ENCODE data around the gene LGALS9. TPM values are rescaled to one million over a fixed set of nuclear protein-coding genes. Genes with fewer than 3 reads are reported as not detected.
"Not testable (repeated sequence)": the region's sequence is repeated elsewhere in the genome, so short reads cannot be mapped to it uniquely, and the experiment has no call there.

The LGALS9 gene
- total and polyA plus RNA-seq, 2 donors (not counting 1 experiment from before 2014, with no cell fraction given): 65.9 to 197 TPM

DNA sequence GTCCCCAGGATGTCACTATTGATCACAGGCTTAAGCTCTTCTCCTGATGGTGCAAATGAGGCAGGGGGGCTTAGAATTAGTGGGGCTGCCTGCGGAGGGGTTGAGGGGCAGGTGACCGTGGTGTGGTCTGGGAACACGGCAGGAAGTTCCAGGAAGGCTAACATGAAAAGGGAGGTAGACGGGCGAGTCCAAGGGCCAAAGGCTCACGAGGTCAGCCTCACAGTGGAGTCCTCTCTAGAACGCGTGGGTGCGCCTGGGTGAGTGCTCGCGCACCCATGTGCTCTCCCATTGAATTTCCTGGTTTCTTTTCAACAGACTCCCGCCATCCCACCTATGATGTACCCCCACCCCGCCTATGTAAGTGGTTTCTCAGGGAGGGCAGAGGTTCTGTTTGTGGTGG, 15.2 kb downstream of the LGALS9 start:
- no peak overlapping the region for H3K27ac Mint-ChIP-seq
- Histone ChIP-seq H3K9me3 (ENCODE audit: control extremely low read depth in 1 of 3, control insufficient read depth in 2 of 3, insufficient read depth in 1 of 3, low read length in 2 of 3) (no peaks in the 10 kb centered on the region), H3K4me2 (replicated peaks; ENCODE audit: low read depth, low read length, poor library complexity, severe bottlenecking) (no peak overlapping the region), H3K36me3 (replicated peaks in 1 of 2; ENCODE audit: control extremely low read depth in 1 of 2, control insufficient read depth in 1 of 2, extremely low read depth in 1 of 2, insufficient read depth in 2 of 2, low read length in 1 of 2) (peaks cover 0 to 37% of the 10 kb centered on the region in 2 experiments), H3K4me3 (ENCODE audit: control extremely low read depth in 1 of 5, extremely low read depth in 1 of 5, insufficient read depth in 1 of 5, low read depth in 2 of 5, low read length in 4 of 5) (no peak overlapping the region), H4K20me1 (ENCODE audit: control insufficient read depth, insufficient read depth, low read length, poor library complexity, severe bottlenecking) (no peaks in the 10 kb centered on the region), H3K27me3 (replicated peaks in 1 of 4; ENCODE audit: control extremely low read depth in 1 of 4, control insufficient read depth in 3 of 4, insufficient read depth in 4 of 4, low read length in 3 of 4) (no peaks in the 10 kb centered on the region), H3K9ac (ENCODE audit: low read length) (no peak overlapping the region), H3K4me1 (ENCODE audit: control insufficient read depth in 2 of 2, insufficient read depth in 2 of 2, low read length in 2 of 2) (no peaks in the 10 kb centered on the region), H2AFZ (ENCODE audit: insufficient read depth, low read depth, low read length, poor library complexity, severe bottlenecking) (no peak overlapping the region), H3K27ac (ENCODE audit: low read length in 2 of 2) (no peak overlapping the region), H3K79me2 (ENCODE audit: control insufficient read depth, insufficient read depth, low read length) (no peaks in the 10 kb centered on the region)
- H3K9me3 Mint-ChIP-seq (ENCODE audit: insufficient read depth): no peaks in the 10 kb centered on the region
- no peak for ATAC-seq (ENCODE audit: low read depth)
- no peaks in the 10 kb centered on the region for H3K27me3 Mint-ChIP-seq
- no peak overlapping the region for H3K4me3 Mint-ChIP-seq
- intact Hi-C loops (cut with micrococcal nuclease): no loop called here
- CTCF ChIA-PET: interaction anchor here (1.0 to 14.5 kb wide), 3 partner anchors 10 to 410 kb away, joined by 3 to 395 read pairs (median 3); no protein-coding TSS in a partner anchor
- POLR2A ChIA-PET: no interaction called here
- DNase-seq: no peak
- WGBS (ENCODE audit: insufficient coverage): 94% methylated on average over 11 of the region's 13 CpGs
- peaks cover 6% of the 10 kb centered on the region for H3K4me1 Mint-ChIP-seq
- TF ChIP-seq CTCF (IDR thresholded peaks at IDR 0.05) (no peak), EZH2 (IDR thresholded peaks at IDR 0.05; ENCODE audit: borderline replicate concordance, insufficient read depth, low read depth, low read length, poor library complexity, severe bottlenecking) (no peak)

- H3K9me3 ChIP-seq (ENCODE audit: control extremely low read depth in 1 of 3, control insufficient read depth in 2 of 3, insufficient read depth in 1 of 3, low read length in 2 of 3): no peaks in the 10 kb centered on the region
- H3K9ac ChIP-seq (ENCODE audit: low read length): no peak overlapping the region
- no peaks in the 10 kb centered on the region for H3K4me1 ChIP-seq (ENCODE audit: control insufficient read depth in 2 of 2, insufficient read depth in 2 of 2, low read length in 2 of 2)
- no peak overlapping the region for H3K4me3 Mint-ChIP-seq
- no peak overlapping the region for H3K27ac ChIP-seq (ENCODE audit: low read length in 2 of 2)
- peaks cover 0 to 33% of the 10 kb centered on the region in 2 experiments for H3K36me3 ChIP-seq (replicated peaks in 1 of 2; ENCODE audit: control extremely low read depth in 1 of 2, control insufficient read depth in 1 of 2, extremely low read depth in 1 of 2, insufficient read depth in 2 of 2, low read length in 1 of 2)
- H2AFZ ChIP-seq (ENCODE audit: insufficient read depth, low read depth, low read length, poor library complexity, severe bottlenecking): no peak overlapping the region
- H3K27ac Mint-ChIP-seq: no peak overlapping the region
- CTCF ChIA-PET: interaction anchor here (0.8 to 14.5 kb wide), 4 partner anchors 13 to 412 kb away, joined by 5 to 395 read pairs (median 6); no protein-coding TSS in a partner anchor
- POLR2A ChIA-PET: no interaction called here
- no peak overlapping the region for H3K4me2 ChIP-seq (replicated peaks; ENCODE audit: low read depth, low read length, poor library complexity, severe bottlenecking)
- TF ChIP-seq EZH2 (IDR thresholded peaks at IDR 0.05; ENCODE audit: borderline replicate concordance, insufficient read depth, low read depth, low read length, poor library complexity, severe bottlenecking) (no peak), CTCF (IDR thresholded peaks at IDR 0.05) (no peak)
- intact Hi-C loops (cut with micrococcal nuclease): no loop called here
- DNase-seq: no peak
- H3K27me3 Mint-ChIP-seq: no peaks in the 10 kb centered on the region
- no peaks in the 10 kb centered on the region for H3K9me3 Mint-ChIP-seq (ENCODE audit: insufficient read depth)
- 86% methylated on average over 8 of the region's 9 CpGs for WGBS (ENCODE audit: insufficient coverage)
- no peaks in the 10 kb centered on the region for H3K79me2 ChIP-seq (ENCODE audit: control insufficient read depth, insufficient read depth, low read length)
- H3K27me3 ChIP-seq (replicated peaks in 1 of 4; ENCODE audit: control extremely low read depth in 1 of 4, control insufficient read depth in 3 of 4, insufficient read depth in 4 of 4, low read length in 3 of 4): no peaks in the 10 kb centered on the region
- H4K20me1 ChIP-seq (ENCODE audit: control insufficient read depth, insufficient read depth, low read length, poor library complexity, severe bottlenecking): no peaks in the 10 kb centered on the region
- ATAC-seq (ENCODE audit: low read depth): no peak
- H3K4me3 ChIP-seq (ENCODE audit: control extremely low read depth in 1 of 5, extremely low read depth in 1 of 5, insufficient read depth in 1 of 5, low read depth in 2 of 5, low read length in 4 of 5): no peak overlapping the region
- peaks cover 6% of the 10 kb centered on the region for H3K4me1 Mint-ChIP-seq
Measured at GRCh38 chr17:27647765-27648164, 16.8 kb downstream of the LGALS9 start.

- H3K27ac Mint-ChIP-seq; intact Hi-C loops (cut with micrococcal nuclease): not testable (repeated sequence)
- 88% methylated on average over 4 of the region's 5 CpGs for WGBS (ENCODE audit: insufficient coverage)
Measured at GRCh38 chr17:27649111-27649571, 18.2 kb downstream of the LGALS9 start.

More at GRCh38 chr17:27649111-27649571, 18.2 kb downstream of the LGALS9 start:
- ATAC-seq (ENCODE audit: low read depth); DNase-seq; H4K20me1 ChIP-seq (ENCODE audit: control insufficient read depth, insufficient read depth, low read length, poor library complexity, severe bottlenecking); POLR2A ChIA-PET; H3K4me2 ChIP-seq (replicated peaks; ENCODE audit: low read depth, low read length, poor library complexity, severe bottlenecking); H3K27me3 ChIP-seq (replicated peaks in 1 of 4; ENCODE audit: control extremely low read depth in 1 of 4, control insufficient read depth in 3 of 4, insufficient read depth in 4 of 4, low read length in 3 of 4); H3K79me2 ChIP-seq (ENCODE audit: control insufficient read depth, insufficient read depth, low read length); H3K4me1 ChIP-seq (ENCODE audit: control insufficient read depth in 2 of 2, insufficient read depth in 2 of 2, low read length in 2 of 2); H3K9me3 Mint-ChIP-seq (ENCODE audit: insufficient read depth); H3K9ac ChIP-seq (ENCODE audit: low read length); H3K4me1 Mint-ChIP-seq; H3K4me3 Mint-ChIP-seq; H2AFZ ChIP-seq (ENCODE audit: insufficient read depth, low read depth, low read length, poor library complexity, severe bottlenecking); H3K9me3 ChIP-seq (ENCODE audit: control extremely low read depth in 1 of 3, control insufficient read depth in 2 of 3, insufficient read depth in 1 of 3, low read length in 2 of 3); H3K27ac ChIP-seq (ENCODE audit: low read length in 2 of 2); H3K4me3 ChIP-seq (ENCODE audit: control extremely low read depth in 1 of 5, extremely low read depth in 1 of 5, insufficient read depth in 1 of 5, low read depth in 2 of 5, low read length in 4 of 5); H3K27me3 Mint-ChIP-seq: not testable (repeated sequence)
- peaks cover 0 to 27% of the 10 kb centered on the region in 2 experiments for H3K36me3 ChIP-seq (replicated peaks in 1 of 2; ENCODE audit: control extremely low read depth in 1 of 2, control insufficient read depth in 1 of 2, extremely low read depth in 1 of 2, insufficient read depth in 2 of 2, low read length in 1 of 2)
- CTCF ChIA-PET: interaction anchor here (0.9 to 14.5 kb wide), 3 partner anchors 36 to 269 kb away, joined by 3 to 395 read pairs (median 7); no protein-coding TSS in a partner anchor
